HPDE6-E6E7 (cell line): Measurements from ENCODE around the gene PHLDA2.

ENCODE experiments used
- DNase-seq: peaks from one replicate; pipeline ENCODE4 v3.0.0; 2011; ENCODE audit warnings: missing footprints; ENCODE audit errors: extremely low spot score

The PHLDA2 gene

GRCh38 chr11:2897048-2897447, 32.2 kb downstream of the PHLDA2 start:
- DNase-seq = no peak

- DNase-seq = no peak
These were observed 33.2 kb downstream of the PHLDA2 start for GRCh38 chr11:2896047-2896446.

GRCh38 chr11:2893935-2894334, 35.3 kb downstream of the PHLDA2 start:
- DNase-seq = no peak

- no peak for DNase-seq
These were observed 36.2 kb downstream of the PHLDA2 start for GRCh38 chr11:2892967-2893528.

GRCh38 chr11:2892215-2892966, 36.8 kb downstream of the PHLDA2 start:
- DNase-seq = peak; percentile 34

GRCh38 chr11:2891326-2892214, 37.6 kb downstream of the PHLDA2 start:
- DNase-seq = no peak

- DNase-seq = no peak
These were observed 38.5 kb downstream of the PHLDA2 start for GRCh38 chr11:2890466-2891294.

GRCh38 chr11:2889362-2890273, 39.6 kb downstream of the PHLDA2 start:
- DNase-seq = no peak

- peak; percentile 49 for DNase-seq
These were observed 40.8 kb downstream of the PHLDA2 start for GRCh38 chr11:2888266-2888968.

- DNase-seq = no peak
These were observed 41.6 kb downstream of the PHLDA2 start for GRCh38 chr11:2887515-2888195.

- DNase-seq = no peak
These were observed 42.3 kb downstream of the PHLDA2 start for GRCh38 chr11:2886936-2887335.

- DNase-seq = no peak
These were observed 42.9 kb downstream of the PHLDA2 start for GRCh38 chr11:2886191-2886894.

- DNase-seq = peak; percentile 64
These were observed 43.5 kb downstream of the PHLDA2 start, which contains the start of gene CDKN1C for GRCh38 chr11:2885678-2886081. TSS of gene CDKN1C (minus strand) at chr11:2885775. CDS start at chr11:2885456, 319 bp downstream.

- DNase-seq = no peak
These were observed 44.1 kb downstream of the PHLDA2 start for GRCh38 chr11:2885017-2885677.

GRCh38 chr11:2883979-2884815, 45.0 kb downstream of the PHLDA2 start:
- DNase-seq = no peak

GRCh38 chr11:2883640-2883978, 45.6 kb downstream of the PHLDA2 start:
- no peak for DNase-seq

- no peak for DNase-seq
These were observed 46.7 kb downstream of the PHLDA2 start for GRCh38 chr11:2882396-2883110.
